ENCODE results near the gene IRF6. TPM values are rescaled to one million over a fixed set of nuclear protein-coding genes. Genes with fewer than 3 reads are reported as not detected.

Gene IRF6
- total RNA-seq, 1 experiment from 2014 or later, result 44.1 TPM

- H3K4me3 Mint-ChIP-seq (ENCODE audit: low read depth, unreplicated experiment), result no peak overlapping the region
- no peak overlapping the region for H3K27ac Mint-ChIP-seq (ENCODE audit: unreplicated experiment)
- H3K27me3 Mint-ChIP-seq (ENCODE audit: unreplicated experiment), result peaks cover under 1% of the 10 kb centered on the region
- H3K4me1 Mint-ChIP-seq (ENCODE audit: low read depth, unreplicated experiment), result no peaks in the 10 kb centered on the region
- no peaks in the 10 kb centered on the region for H3K36me3 Mint-ChIP-seq (ENCODE audit: insufficient read depth, unreplicated experiment)
- no peak for DNase-seq
- H3K9me3 Mint-ChIP-seq (ENCODE audit: low read depth, unreplicated experiment), result no peaks in the 10 kb centered on the region
- TF ChIP-seq CTCF (IDR thresholded peaks at IDR 0.05; ENCODE audit: unreplicated experiment), result no peak
- no TSS peak for BruUV-seq (replicated peaks)
- CTCF ChIA-PET, result interaction anchor here (0.6 kb wide), 1 partner anchor 1851 kb away, joined by 3 read pairs; no protein-coding TSS in a partner anchor
- intact Hi-C loops (cut with micrococcal nuclease; ENCODE audit: unreplicated experiment), result no loop called here
Observed at GRCh38 chr1:209768354-209768774, 37.6 kb downstream of the IRF6 start.

GRCh38 chr1:209767706-209768105 lies 38.2 kb downstream of the IRF6 start:
- Mint-ChIP-seq H3K4me1 (ENCODE audit: low read depth, unreplicated experiment) (no peaks in the 10 kb centered on the region), H3K27me3 (ENCODE audit: unreplicated experiment) (peaks cover 8% of the 10 kb centered on the region), H3K27ac (ENCODE audit: unreplicated experiment) (no peak overlapping the region), H3K4me3 (ENCODE audit: low read depth, unreplicated experiment) (no peak overlapping the region), H3K9me3 (ENCODE audit: low read depth, unreplicated experiment) (no peaks in the 10 kb centered on the region), H3K36me3 (ENCODE audit: insufficient read depth, unreplicated experiment) (no peaks in the 10 kb centered on the region)
- no peak for DNase-seq
- no peak for TF ChIP-seq CTCF (IDR thresholded peaks at IDR 0.05; ENCODE audit: unreplicated experiment)
- CTCF ChIA-PET, result interaction anchor here (0.6 kb wide), 1 partner anchor 1850 kb away, joined by 3 read pairs; no protein-coding TSS in a partner anchor
- intact Hi-C loops (cut with micrococcal nuclease; ENCODE audit: unreplicated experiment), result no loop called here
- no TSS peak for BruUV-seq (replicated peaks)

DNA sequence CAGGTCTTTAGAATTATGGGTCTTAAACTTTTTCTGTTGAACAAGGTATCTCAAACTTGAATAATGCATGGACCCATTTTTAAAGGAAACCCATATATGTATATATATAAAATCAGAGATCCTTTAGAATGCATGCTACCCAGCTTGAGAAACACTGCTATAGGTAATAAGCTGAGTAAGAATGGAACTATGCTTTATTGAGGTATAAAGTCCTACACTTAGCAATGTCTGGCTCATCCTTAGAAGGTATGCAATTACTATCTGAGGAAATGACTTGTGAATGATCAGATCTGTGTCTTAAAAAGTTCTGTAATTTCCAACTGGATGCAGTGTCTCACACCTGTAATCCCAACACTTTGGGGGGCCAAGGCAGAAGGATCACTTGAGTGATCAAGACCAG lies 38.8 kb downstream of the IRF6 start:
- TF ChIP-seq CTCF (IDR thresholded peaks at IDR 0.05; ENCODE audit: unreplicated experiment), result no peak
- Mint-ChIP-seq H3K27ac (ENCODE audit: unreplicated experiment) (no peak overlapping the region), H3K4me3 (ENCODE audit: low read depth, unreplicated experiment) (no peak overlapping the region), H3K27me3 (ENCODE audit: unreplicated experiment) (peaks cover 14% of the 10 kb centered on the region), H3K36me3 (ENCODE audit: insufficient read depth, unreplicated experiment) (no peaks in the 10 kb centered on the region), H3K9me3 (ENCODE audit: low read depth, unreplicated experiment) (no peaks in the 10 kb centered on the region), H3K4me1 (ENCODE audit: low read depth, unreplicated experiment) (no peaks in the 10 kb centered on the region)
- intact Hi-C loops (cut with micrococcal nuclease; ENCODE audit: unreplicated experiment), result no loop called here
- CTCF ChIA-PET, result no interaction called here
- DNase-seq, result no peak
- BruUV-seq (replicated peaks), result no TSS peak

- Mint-ChIP-seq H3K4me3 (ENCODE audit: low read depth, unreplicated experiment) (no peak overlapping the region), H3K4me1 (ENCODE audit: low read depth, unreplicated experiment) (no peaks in the 10 kb centered on the region), H3K27me3 (ENCODE audit: unreplicated experiment) (peaks cover 20% of the 10 kb centered on the region), H3K36me3 (ENCODE audit: insufficient read depth, unreplicated experiment) (no peaks in the 10 kb centered on the region), H3K9me3 (ENCODE audit: low read depth, unreplicated experiment) (no peaks in the 10 kb centered on the region), H3K27ac (ENCODE audit: unreplicated experiment) (no peak overlapping the region)
- no TSS peak for BruUV-seq (replicated peaks)
- DNase-seq, result no peak
- TF ChIP-seq CTCF (IDR thresholded peaks at IDR 0.05; ENCODE audit: unreplicated experiment), result no peak
- CTCF ChIA-PET, result no interaction called here
- intact Hi-C loops (cut with micrococcal nuclease; ENCODE audit: unreplicated experiment), result no loop called here
Observed at GRCh38 chr1:209766051-209766450, 39.9 kb downstream of the IRF6 start.
